ENCODE measurements around the gene PLEKHG1. TPM values are rescaled to one million over a fixed set of nuclear protein-coding genes. Genes with fewer than 3 reads are reported as not detected.

The PLEKHG1 gene
- total RNA-seq, 1 experiment from 2014 or later: 1.4 TPM

GRCh38 chr6:150579611-150580010 is 20.1 kb upstream of the PLEKHG1 start:
- no peaks in the 10 kb centered on the region for H3K79me2 ChIP-seq (ENCODE audit: low read length)
- CTCF ChIA-PET: no interaction called here
- no peaks in the 10 kb centered on the region for H3F3A ChIP-seq (ENCODE audit: low read length, unreplicated experiment)
- no peaks in the 10 kb centered on the region for H3K9me2 ChIP-seq (replicated peaks; ENCODE audit: low read length)
- H3K27me3 ChIP-seq (ENCODE audit: low read length): no peaks in the 10 kb centered on the region
- no peaks in the 10 kb centered on the region for H4K20me1 ChIP-seq (ENCODE audit: low read length)
- H3K36me3 ChIP-seq (ENCODE audit: low read depth, low read length): no peaks in the 10 kb centered on the region
- H3K9ac ChIP-seq (ENCODE audit: low read length): no peak overlapping the region
- no peak overlapping the region for H2AFZ ChIP-seq (ENCODE audit: low read length)
- no peak overlapping the region for H3K4me2 ChIP-seq (ENCODE audit: low read length)
- TF ChIP-seq EZH2phosphoT487 (IDR thresholded peaks at IDR 0.05; ENCODE audit: borderline replicate concordance, low read length) (no peak), CTCF (conservative IDR thresholded peaks at IDR 0.05; ENCODE audit: low read depth, low read length) (no peak), EZH2 (IDR thresholded peaks at IDR 0.05; ENCODE audit: low read length, unreplicated experiment) (no peak)
- H3K9me3 ChIP-seq (ENCODE audit: low read length): no peaks in the 10 kb centered on the region
- DNase-seq: no peak
- no peak overlapping the region for H3K27ac ChIP-seq (ENCODE audit: low read length)
- ATAC-seq: no peak
- POLR2A ChIA-PET (ENCODE audit: unreplicated experiment): no interaction called here
- peaks cover 11% of the 10 kb centered on the region; the same call in 1 of the 2 replicates for H3K4me1 ChIP-seq (ENCODE audit: insufficient read depth, low read length)
- no peak overlapping the region for H3K4me3 ChIP-seq (ENCODE audit: low read length)
- BruUV-seq (replicated peaks): no TSS peak
- intact Hi-C loops (cut with micrococcal nuclease): loop anchor here (10.0 kb wide), 1 partner anchor 495 kb away; no protein-coding TSS in a partner anchor

GRCh38 chr6:150580489-150580888 is 19.2 kb upstream of the PLEKHG1 start:
- ATAC-seq (no peak), DNase-seq (no peak)
- intact Hi-C loops (cut with micrococcal nuclease): loop anchor here (10.0 kb wide), 1 partner anchor 496 kb away; no protein-coding TSS in a partner anchor
- Histone ChIP-seq H3K9me2 (replicated peaks; ENCODE audit: low read length) (no peaks in the 10 kb centered on the region), H3K4me3 (ENCODE audit: low read length) (no peak overlapping the region), H3K27me3 (ENCODE audit: low read length) (no peaks in the 10 kb centered on the region), H3F3A (ENCODE audit: low read length, unreplicated experiment) (no peaks in the 10 kb centered on the region), H3K27ac (ENCODE audit: low read length) (no peak overlapping the region), H3K79me2 (ENCODE audit: low read length) (no peaks in the 10 kb centered on the region), H3K9me3 (ENCODE audit: low read length) (no peaks in the 10 kb centered on the region), H3K4me1 (ENCODE audit: insufficient read depth, low read length) (peaks cover 11% of the 10 kb centered on the region; the same call in 1 of the 2 replicates), H3K9ac (ENCODE audit: low read length) (no peak overlapping the region), H3K36me3 (ENCODE audit: low read depth, low read length) (no peaks in the 10 kb centered on the region), H3K4me2 (ENCODE audit: low read length) (no peak overlapping the region), H2AFZ (ENCODE audit: low read length) (no peak overlapping the region), H4K20me1 (ENCODE audit: low read length) (no peaks in the 10 kb centered on the region)
- TF ChIP-seq CTCF (conservative IDR thresholded peaks at IDR 0.05; ENCODE audit: low read depth, low read length) (no peak), EZH2 (IDR thresholded peaks at IDR 0.05; ENCODE audit: low read length, unreplicated experiment) (no peak), EZH2phosphoT487 (IDR thresholded peaks at IDR 0.05; ENCODE audit: borderline replicate concordance, low read length) (no peak)
- CTCF ChIA-PET: no interaction called here
- POLR2A ChIA-PET (ENCODE audit: unreplicated experiment): no interaction called here
- BruUV-seq (replicated peaks): no TSS peak

GRCh38 chr6:150584065-150584464 is 15.6 kb upstream of the PLEKHG1 start:
- Histone ChIP-seq H3K9ac (ENCODE audit: low read length) (no peak overlapping the region), H3K79me2 (ENCODE audit: low read length) (no peaks in the 10 kb centered on the region), H3K4me1 (ENCODE audit: insufficient read depth, low read length) (peaks cover 11% of the 10 kb centered on the region; the same call in 1 of the 2 replicates), H3F3A (ENCODE audit: low read length, unreplicated experiment) (no peaks in the 10 kb centered on the region), H2AFZ (ENCODE audit: low read length) (no peak overlapping the region), H4K20me1 (ENCODE audit: low read length) (no peaks in the 10 kb centered on the region), H3K9me3 (ENCODE audit: low read length) (no peaks in the 10 kb centered on the region), H3K36me3 (ENCODE audit: low read depth, low read length) (no peaks in the 10 kb centered on the region), H3K4me2 (ENCODE audit: low read length) (no peak overlapping the region), H3K4me3 (ENCODE audit: low read length) (no peak overlapping the region), H3K27ac (ENCODE audit: low read length) (no peak overlapping the region), H3K9me2 (replicated peaks; ENCODE audit: low read length) (no peaks in the 10 kb centered on the region), H3K27me3 (ENCODE audit: low read length) (no peaks in the 10 kb centered on the region)
- CTCF ChIA-PET: no interaction called here
- BruUV-seq (replicated peaks): no TSS peak
- no peak for ATAC-seq
- intact Hi-C loops (cut with micrococcal nuclease): loop anchor here (10.0 kb wide), 1 partner anchor 499 kb away; no protein-coding TSS in a partner anchor
- POLR2A ChIA-PET (ENCODE audit: unreplicated experiment): no interaction called here
- DNase-seq: no peak
- no peak for TF ChIP-seq CTCF (conservative IDR thresholded peaks at IDR 0.05; ENCODE audit: low read depth, low read length)
- TF ChIP-seq EZH2phosphoT487 (IDR thresholded peaks at IDR 0.05; ENCODE audit: borderline replicate concordance, low read length): no peak
- TF ChIP-seq EZH2 (IDR thresholded peaks at IDR 0.05; ENCODE audit: low read length, unreplicated experiment): no peak
